ENCODE results near the gene KNSTRN. TPM values are rescaled to one million over a fixed set of nuclear protein-coding genes. Genes with fewer than 3 reads are reported as not detected.

KNSTRN gene
- total RNA-seq, 4 donors from 2014 or later, result 216 to 342 (median 251) TPM

DNA sequence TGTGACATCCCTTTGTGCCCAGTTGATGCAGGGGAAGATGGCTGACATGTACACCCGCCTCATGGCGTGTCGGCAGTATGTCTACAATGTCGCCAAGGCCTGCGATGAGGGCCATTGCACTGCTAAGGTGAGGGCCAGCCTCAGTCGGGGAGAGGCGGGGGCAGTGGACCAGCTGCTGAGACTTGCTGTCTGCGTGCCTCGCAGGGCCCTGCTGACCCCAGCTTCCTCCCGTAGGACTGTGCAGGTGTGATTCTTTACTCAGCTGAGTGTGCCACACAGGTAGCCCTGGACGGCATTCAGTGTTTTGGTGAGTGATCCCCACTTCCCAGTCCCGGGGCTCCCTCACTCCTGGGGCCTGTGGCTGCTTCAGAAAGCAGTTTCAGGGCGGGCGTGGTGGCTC, 33.5 kb downstream of the KNSTRN start:
- TF ChIP-seq, protein P1, sequence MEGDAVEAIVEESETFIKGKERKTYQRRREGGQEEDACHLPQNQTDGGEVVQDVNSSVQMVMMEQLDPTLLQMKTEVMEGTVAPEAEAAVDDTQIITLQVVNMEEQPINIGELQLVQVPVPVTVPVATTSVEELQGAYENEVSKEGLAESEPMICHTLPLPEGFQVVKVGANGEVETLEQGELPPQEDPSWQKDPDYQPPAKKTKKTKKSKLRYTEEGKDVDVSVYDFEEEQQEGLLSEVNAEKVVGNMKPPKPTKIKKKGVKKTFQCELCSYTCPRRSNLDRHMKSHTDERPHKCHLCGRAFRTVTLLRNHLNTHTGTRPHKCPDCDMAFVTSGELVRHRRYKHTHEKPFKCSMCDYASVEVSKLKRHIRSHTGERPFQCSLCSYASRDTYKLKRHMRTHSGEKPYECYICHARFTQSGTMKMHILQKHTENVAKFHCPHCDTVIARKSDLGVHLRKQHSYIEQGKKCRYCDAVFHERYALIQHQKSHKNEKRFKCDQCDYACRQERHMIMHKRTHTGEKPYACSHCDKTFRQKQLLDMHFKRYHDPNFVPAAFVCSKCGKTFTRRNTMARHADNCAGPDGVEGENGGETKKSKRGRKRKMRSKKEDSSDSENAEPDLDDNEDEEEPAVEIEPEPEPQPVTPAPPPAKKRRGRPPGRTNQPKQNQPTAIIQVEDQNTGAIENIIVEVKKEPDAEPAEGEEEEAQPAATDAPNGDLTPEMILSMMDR (IDR thresholded peaks at IDR 0.05), result no peak
- TF ChIP-seq POLR2A (IDR thresholded peaks at IDR 0.05), result no peak
- Histone ChIP-seq H3K9me3 (no peaks in the 10 kb centered on the region), H3K27ac (no peak overlapping the region), H3K4me1 (peaks cover 12 to 17% of the 10 kb centered on the region in 2 donors), H3K36me3 (peaks cover 60 to 72% of the 10 kb centered on the region in 2 donors), H3K4me3 (replicated peaks in 1 of 3) (no peak overlapping the region), H3K27me3 (no peaks in the 10 kb centered on the region)
- WGBS, 2 donors, result 96 to 100% methylated on average over 3 to 11 of the region's 14 CpGs
- DNase-seq, result no peak
- intact Hi-C loops (cut with DNase I), result no loop called here

DNA sequence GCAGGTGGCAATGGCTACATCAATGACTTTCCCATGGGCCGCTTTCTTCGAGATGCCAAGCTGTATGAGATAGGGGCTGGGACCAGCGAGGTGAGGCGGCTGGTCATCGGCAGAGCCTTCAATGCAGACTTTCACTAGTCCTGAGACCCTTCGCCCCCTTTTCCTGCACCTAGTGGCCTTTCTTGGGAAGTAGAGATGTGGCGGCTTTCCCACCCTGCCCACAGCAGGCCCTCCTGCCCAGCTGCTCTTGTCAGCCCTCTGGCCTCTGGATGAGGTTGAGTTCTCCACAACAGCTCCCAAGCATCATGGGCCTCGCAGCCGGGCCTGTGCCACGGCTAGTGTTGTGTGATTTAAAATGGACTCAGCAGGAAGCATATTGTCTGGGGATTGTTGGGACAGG, 35.6 kb downstream of the KNSTRN start:
- peaks cover 42 to 53% of the 10 kb centered on the region in 2 donors for H3K36me3 ChIP-seq
- H3K27ac ChIP-seq, result no peak overlapping the region
- H3K4me1 ChIP-seq, result peaks cover 23 to 28% of the 10 kb centered on the region in 2 donors
- intact Hi-C loops (cut with DNase I), result no loop called here
- H3K4me3 ChIP-seq (replicated peaks in 1 of 3), result no peak overlapping the region
- H3K27me3 ChIP-seq, result no peaks in the 10 kb centered on the region
- DNase-seq, result no peak
- TF ChIP-seq POLR2A (IDR thresholded peaks at IDR 0.05), result no peak
- TF ChIP-seq, protein P1 (IDR thresholded peaks at IDR 0.05), result no peak
- H3K9me3 ChIP-seq, result no peaks in the 10 kb centered on the region
- WGBS, 2 donors, result 91 to 96% methylated on average over 9 to 10 of the region's 10 CpGs

DNA sequence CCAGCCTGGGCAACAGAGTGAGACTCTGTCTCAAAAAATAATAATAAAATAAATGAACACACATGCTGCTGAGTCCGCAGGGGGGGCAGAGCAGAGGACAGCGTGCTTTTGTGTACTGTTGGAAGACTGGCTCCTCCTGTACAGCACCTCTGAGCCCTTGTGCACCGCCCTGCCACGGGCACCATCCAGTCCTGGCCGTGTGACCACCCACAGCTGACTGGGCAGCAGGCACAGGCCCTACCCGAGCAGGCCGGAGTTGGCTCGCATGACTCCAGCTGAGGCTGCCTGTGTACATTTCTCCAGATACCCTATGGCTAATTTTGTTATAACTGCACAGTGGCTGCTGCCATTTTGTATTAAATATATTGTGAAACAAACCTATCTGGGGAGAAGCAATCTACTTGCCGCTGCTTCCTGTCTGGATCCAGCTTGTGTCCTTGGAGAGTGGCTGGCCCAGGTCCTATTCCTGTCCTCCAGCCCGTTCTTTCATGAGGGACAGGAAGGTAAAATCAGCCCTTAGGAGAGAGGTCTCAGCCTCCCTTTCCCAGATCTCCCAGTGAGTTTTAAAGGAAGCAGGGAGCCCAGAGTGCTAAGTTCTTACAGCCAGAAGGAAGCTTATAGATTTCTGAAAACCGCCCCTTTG, 37.7 kb downstream of the KNSTRN start:
- peak; percentile 92 to 95 for DNase-seq
- WGBS, 2 donors, result 48 to 49% methylated on average over 5 to 11 of the region's 11 CpGs
- no peaks in the 10 kb centered on the region for H3K27me3 ChIP-seq
- H3K4me3 ChIP-seq (replicated peaks in 1 of 3), result no peak overlapping the region
- peak in 1 of 2 donors; percentile 65 for TF ChIP-seq POLR2A (IDR thresholded peaks at IDR 0.05)
- TF ChIP-seq, protein P1 (IDR thresholded peaks at IDR 0.05), result peak in 1 of 6 experiments; percentile 6
- peaks cover 28 to 32% of the 10 kb centered on the region in 2 donors for H3K36me3 ChIP-seq
- H3K27ac ChIP-seq, result peak overlapping the region; percentile 86 to 95 (median 87)
- intact Hi-C loops (cut with DNase I), result loop anchor here (5.0 to 10.0 kb wide), 2 partner anchors 55 to 138 kb away; partner anchors contain the start of gene ANKRD63
- no peaks in the 10 kb centered on the region for H3K9me3 ChIP-seq
- peaks cover 23 to 28% of the 10 kb centered on the region in 2 donors for H3K4me1 ChIP-seq

DNA sequence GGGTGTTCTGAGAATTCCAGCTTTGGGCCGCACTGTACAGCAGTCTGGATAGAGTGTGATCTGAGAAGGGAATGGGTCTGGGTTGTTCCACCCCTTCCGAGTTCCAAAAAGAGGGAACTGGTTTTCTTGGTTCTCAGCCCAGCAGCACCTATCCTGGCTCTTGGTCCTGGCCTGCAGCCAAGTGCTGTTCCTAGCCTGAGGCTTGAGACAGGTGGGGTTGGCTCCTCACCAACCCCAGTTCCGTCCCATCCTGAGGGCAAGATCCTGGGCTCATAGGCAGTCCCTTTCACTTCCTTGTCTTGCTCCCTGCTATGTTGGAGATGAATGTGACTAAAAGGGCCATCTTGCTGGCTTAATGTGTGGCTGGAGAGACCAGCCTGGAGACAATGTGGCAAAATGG, 38.3 kb downstream of the KNSTRN start:
- Histone ChIP-seq H3K36me3 (peaks cover 23 to 26% of the 10 kb centered on the region in 2 donors), H3K4me3 (replicated peaks in 1 of 3) (no peak overlapping the region), H3K9me3 (no peaks in the 10 kb centered on the region), H3K27ac (peak overlapping the region; percentile 86 to 95 (median 87)), H3K4me1 (peaks cover 23 to 28% of the 10 kb centered on the region in 2 donors), H3K27me3 (no peaks in the 10 kb centered on the region)
- 28 to 37% methylated on average over 3 of the region's 3 CpGs for WGBS, 2 donors
- intact Hi-C loops (cut with DNase I), result loop anchor here (5.0 to 10.0 kb wide), 2 partner anchors 56 to 138 kb away; partner anchors contain the start of gene ANKRD63
- peak in 1 of 2 donors; percentile 54 for TF ChIP-seq POLR2A (IDR thresholded peaks at IDR 0.05)
- TF ChIP-seq, protein P1 (IDR thresholded peaks at IDR 0.05), result no peak
- peak; percentile 98 for DNase-seq

Data from thyroid gland (tissue), 4 donors.